GM13977 (cell line): ENCODE measurements around the gene GGCX.
A peak's percentile ranks its signal among the peaks of the same experiment; 100 is the strongest.

Experiments used
- DNase-seq: peaks from one replicate; pipeline ENCODE4 v3.0.0; 2012; ENCODE audit warnings: low spot score
- in situ Hi-C: fragments of 300-500 bp; cut with MboI; formaldehyde crosslinking; loops from one replicate; pipeline ENCODE4 v1.12.0; 2022; ENCODE audit warnings: low sequenced_read_pairs, low pct_unique_long_range_greater_than_20kb, mixed read lengths, inconsistent platforms; ENCODE audit not compliant: unreplicated experiment
- TF ChIP-seq, protein P1 (sequence below): IDR thresholded peaks from 2 replicates; pipeline ENCODE4 v1.5.1; 2012; ENCODE audit warnings: mild to moderate bottlenecking, control low read depth; ENCODE audit not compliant: insufficient read depth; ENCODE audit errors: extremely low read depth, missing control alignments

GGCX gene

DNA sequence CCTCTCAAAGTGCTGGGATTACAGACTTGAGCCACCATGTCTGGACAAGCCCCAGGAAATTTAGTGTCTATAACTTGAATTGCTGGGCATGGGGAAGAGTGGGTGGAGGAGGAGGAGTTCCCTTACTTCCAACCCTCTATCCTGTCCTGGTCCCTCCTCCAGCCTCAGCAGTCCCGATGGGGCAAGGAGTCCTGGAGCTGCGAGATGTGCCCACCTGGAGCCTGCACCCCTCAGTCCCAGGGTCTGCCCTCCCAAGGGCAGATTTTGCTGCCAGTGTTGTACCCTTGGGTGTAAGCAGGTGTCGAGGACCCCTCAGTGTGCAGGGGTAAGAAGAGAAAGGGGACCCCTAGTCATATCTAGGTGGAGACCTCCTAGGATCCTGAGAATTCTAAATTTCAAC lies 18.9 kb upstream of the GGCX start:
- in situ Hi-C loops, result no loop called here
- TF ChIP-seq, protein P1, sequence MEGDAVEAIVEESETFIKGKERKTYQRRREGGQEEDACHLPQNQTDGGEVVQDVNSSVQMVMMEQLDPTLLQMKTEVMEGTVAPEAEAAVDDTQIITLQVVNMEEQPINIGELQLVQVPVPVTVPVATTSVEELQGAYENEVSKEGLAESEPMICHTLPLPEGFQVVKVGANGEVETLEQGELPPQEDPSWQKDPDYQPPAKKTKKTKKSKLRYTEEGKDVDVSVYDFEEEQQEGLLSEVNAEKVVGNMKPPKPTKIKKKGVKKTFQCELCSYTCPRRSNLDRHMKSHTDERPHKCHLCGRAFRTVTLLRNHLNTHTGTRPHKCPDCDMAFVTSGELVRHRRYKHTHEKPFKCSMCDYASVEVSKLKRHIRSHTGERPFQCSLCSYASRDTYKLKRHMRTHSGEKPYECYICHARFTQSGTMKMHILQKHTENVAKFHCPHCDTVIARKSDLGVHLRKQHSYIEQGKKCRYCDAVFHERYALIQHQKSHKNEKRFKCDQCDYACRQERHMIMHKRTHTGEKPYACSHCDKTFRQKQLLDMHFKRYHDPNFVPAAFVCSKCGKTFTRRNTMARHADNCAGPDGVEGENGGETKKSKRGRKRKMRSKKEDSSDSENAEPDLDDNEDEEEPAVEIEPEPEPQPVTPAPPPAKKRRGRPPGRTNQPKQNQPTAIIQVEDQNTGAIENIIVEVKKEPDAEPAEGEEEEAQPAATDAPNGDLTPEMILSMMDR, result no peak
- no peak for DNase-seq

DNA sequence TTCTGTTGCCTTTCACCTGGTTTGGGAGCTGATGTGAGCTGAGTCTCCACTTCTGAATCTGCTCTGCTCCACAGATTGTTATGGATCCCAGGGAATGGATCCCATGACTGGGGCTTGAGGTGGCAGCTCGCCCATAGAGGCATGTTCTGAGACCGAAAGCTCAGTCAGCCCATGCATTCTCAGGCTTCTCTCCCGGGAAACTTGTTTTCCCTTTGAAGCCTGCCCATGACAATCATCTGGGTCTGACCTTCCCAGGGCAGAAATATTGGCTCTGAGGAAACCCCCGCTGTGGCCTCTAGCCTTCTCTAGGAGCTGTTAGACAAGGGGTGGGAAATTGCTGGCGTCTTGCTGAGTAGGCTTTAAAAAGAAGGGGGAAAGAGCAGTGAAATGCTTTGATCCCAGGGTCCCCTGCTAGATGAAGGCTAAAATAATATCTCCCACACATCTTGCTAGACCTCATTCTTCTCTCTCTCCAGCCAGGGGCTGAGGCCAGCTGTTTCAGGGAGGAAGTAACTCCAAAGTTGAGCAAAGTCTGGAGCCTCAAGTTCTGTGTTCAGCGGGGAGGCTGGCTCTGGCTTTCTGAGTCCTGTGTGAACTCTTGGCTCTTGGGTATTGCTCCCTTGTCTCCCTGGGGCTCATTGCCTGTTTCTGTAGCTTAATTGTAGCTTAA lies 18.1 kb upstream of the GGCX start:
- in situ Hi-C loops, result no loop called here
- no peak for DNase-seq
- TF ChIP-seq, protein P1, result no peak

DNA sequence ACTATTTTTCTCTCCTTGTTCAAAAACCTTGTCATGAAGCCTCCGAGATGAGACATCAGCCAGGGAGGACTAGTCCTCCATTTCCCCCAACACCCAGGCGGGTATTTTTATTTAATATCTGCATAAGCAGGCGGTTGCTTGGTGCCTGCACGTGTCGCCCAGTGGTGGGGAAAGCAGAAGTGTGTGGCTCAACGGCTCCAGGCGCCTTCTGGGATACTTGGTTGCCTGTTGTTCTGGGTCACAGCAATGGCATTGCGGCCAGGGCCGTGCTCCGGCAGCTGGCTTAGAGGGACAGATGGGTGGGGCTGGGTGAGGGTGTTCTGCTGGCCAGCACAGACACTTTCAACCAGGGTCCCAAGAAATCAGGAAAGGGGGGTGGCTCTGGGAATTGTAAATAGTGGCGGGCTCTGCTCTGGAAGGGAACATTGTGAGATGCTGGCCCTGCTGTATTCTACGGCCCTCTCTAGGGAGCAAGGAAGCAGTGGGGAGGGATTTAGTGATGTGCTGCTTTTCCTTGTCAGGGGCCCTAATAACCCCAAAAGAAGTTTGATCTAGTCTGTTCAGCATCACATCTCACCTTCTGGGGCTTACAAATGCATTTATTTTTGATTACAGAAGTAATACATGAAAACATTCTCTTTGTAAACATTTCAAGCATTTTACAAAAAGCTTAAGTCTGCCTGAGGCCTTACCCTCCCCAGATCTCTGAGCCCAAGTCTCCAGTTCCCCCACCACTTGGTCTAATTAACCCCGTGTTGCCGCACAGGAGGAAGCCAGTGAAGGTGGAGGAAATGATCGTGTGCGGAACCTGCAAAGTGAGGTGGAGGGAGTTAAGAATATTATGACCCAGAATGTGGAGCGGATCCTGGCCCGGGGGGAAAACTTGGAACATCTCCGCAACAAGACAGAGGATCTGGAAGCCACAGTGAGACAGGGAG lies 17.2 kb upstream of the GGCX start:
- in situ Hi-C loops, result no loop called here
- TF ChIP-seq, protein P1, result no peak
- DNase-seq, result peak; percentile 43

DNA sequence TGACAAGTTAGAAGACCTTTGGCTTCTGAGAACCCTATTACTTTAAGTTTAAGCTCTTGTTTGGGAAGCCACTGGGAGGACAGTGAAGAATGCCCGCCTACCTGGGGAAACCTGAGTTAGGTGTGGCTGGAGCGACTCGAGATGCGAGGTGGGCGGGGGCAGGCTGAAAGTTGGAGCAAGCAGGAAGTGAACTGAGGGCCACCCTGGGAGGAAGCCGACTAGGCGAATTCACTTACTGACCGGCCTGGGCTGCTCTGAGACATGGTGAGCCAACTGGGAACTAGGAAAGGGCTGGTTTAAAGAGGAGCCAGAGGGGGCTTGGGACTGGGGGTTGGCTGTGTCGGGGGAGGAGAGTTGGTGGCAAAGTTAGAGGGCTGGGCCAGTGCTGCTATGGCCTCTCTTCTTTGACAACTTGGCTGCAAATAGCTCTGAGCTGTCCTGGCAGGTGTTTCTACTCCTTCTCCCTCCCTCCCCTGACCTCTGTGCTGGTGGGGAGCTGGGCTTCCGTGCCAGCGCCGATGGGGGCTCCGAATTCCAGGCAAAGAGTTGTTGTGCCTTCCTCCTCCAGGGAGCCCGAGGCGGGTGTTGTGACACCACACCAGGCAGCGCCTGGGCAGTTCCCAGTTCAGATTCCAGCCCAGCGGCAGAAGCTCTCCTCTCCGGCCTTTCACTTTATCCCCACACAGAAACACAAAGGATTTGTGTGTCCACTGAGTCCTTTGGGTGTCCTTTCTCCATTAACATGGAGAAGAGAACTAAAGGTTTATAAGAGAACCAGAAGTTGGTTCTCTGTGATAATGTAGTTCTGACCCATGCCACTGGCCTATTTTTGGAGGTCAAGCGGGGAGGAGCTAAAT lies 16.3 kb upstream of the GGCX start, which contains the start of gene VAMP8:
TSS of gene VAMP8 (plus strand) at position 201 of the 857 bp plus-strand sequence. CDS start at position 262, 61 bp downstream.
- in situ Hi-C loops, result no loop called here
- DNase-seq, result peak; percentile 73
- TF ChIP-seq, protein P1, result no peak

DNA sequence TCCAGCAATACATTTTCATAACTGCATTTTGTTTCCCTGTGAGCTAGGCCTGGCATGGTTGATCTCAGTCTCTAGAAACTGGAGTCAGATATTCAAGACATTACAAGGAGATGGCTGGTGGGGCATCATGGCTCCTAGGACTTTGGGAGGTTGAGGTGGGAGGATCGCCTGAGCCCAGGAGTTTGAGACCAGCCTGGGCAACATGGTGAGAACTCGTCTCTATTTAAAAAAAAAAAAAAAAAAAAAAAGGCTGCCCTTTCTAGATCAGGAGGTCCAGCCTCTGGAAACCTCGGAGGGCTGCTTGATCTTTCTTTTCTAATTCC lies 15.7 kb upstream of the GGCX start:
- in situ Hi-C loops, result no loop called here
- no peak for DNase-seq
- TF ChIP-seq, protein P1, result no peak

DNA sequence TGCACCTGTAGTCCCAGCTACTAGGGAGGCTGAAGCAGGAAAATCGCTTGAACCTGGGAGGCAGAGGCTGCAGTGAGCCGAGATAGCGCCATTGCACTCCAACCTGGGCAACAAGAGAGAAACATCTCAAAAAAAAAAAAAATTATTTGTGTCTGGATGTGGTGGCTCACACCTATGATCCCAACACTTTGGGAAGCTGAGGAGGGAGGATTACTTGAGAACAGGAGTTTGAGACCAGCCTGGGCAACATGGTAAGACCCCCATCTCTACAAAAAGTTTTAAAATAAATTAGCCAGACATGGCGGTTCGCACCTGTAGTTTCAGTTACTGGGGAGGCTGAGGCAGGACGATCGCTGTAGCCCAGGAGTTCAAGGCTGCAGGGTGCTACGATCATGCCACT lies 14.4 kb upstream of the GGCX start:
- TF ChIP-seq, protein P1, result no peak
- no peak for DNase-seq
- in situ Hi-C loops, result no loop called here
